K562 (cell line): ENCODE results near the gene SART1. TPM values are rescaled to one million over a fixed set of nuclear protein-coding genes. Genes with fewer than 3 reads are reported as not detected.

Experiments used
- BCL6 ChIP-seq: fragments of 250-450 bp; sonication (Bioruptor Pico); IDR thresholded peaks from 2 replicates; pipeline ENCODE4 v1.4.0; 2020
- CBFA2T2 ChIP-seq: fragments of 450-650 bp; conservative IDR thresholded peaks from 2 replicates; pipeline ENCODE4 v1.6.1; 2017; ENCODE audit warnings: mild to moderate bottlenecking
- CLOCK ChIP-seq: fragments of 250-450 bp; sonication (Bioruptor Pico); IDR thresholded peaks from 2 replicates; pipeline ENCODE4 v1.4.0; 2020; ENCODE audit warnings: mild to moderate bottlenecking, moderate library complexity, borderline replicate concordance
- COPS2 ChIP-seq: fragments of 450-650 bp; conservative IDR thresholded peaks from 2 replicates; pipeline ENCODE4 v1.6.1; 2016; ENCODE audit warnings: mild to moderate bottlenecking, moderate library complexity
- EZH2 ChIP-seq: IDR thresholded peaks from 2 replicates; pipeline ENCODE4 v1.6.1; 2012; ENCODE audit warnings: low read depth, mild to moderate bottlenecking, inconsistent platforms, low read length, borderline replicate concordance
- GABPB1 ChIP-seq: sonication (generic); formaldehyde crosslinking; IDR thresholded peaks from 2 replicates; pipeline ENCODE4 v1.8.0; 2022; ENCODE audit warnings: mild to moderate bottlenecking, missing genetic modification reagents
- ID3 ChIP-seq, 2 experiments: fragments of 250-450 bp in 1 of 2; fragments of 450-650 bp in 1 of 2; sonication (Bioruptor Pico) in 1 of 2; IDR thresholded peaks; 2 replicates each; pipeline versions ENCODE4 v1.6.1 to v1.8.0; 2016 to 2021; ENCODE audit warnings: mild to moderate bottlenecking in 2 of 2, moderate library complexity in 2 of 2, missing compliant biosample characterization in 1 of 2, missing genetic modification characterization in 1 of 2
- PHF20 ChIP-seq: fragments of 450-650 bp; IDR thresholded peaks from 2 replicates; pipeline ENCODE4 v1.6.1; 2018; ENCODE audit not compliant: partially characterized antibody
- POLR3G ChIP-seq: IDR thresholded peaks from 2 replicates; pipeline ENCODE4 v1.6.1; 2011; ENCODE audit not compliant: insufficient read length, insufficient replicate concordance; ENCODE audit errors: extremely low read depth
- RAD21 ChIP-seq, 2 experiments: fragments of 250-450 bp in 1 of 2; fragments of 450-650 bp in 1 of 2; sonication (Bioruptor Pico) in 1 of 2; formaldehyde crosslinking in 1 of 2; IDR thresholded peaks in 1 of 2; conservative IDR thresholded peaks in 1 of 2; 2 replicates each; pipeline versions ENCODE4 v1.4.0 to v1.8.0; 2020 to 2022; ENCODE audit warnings: mild to moderate bottlenecking in 2 of 2, moderate library complexity in 1 of 2
- RCOR1 ChIP-seq, 2 experiments: IDR thresholded peaks; 2 replicates each; pipeline ENCODE4 v1.6.1; 2012; ENCODE audit warnings: low read depth in 2 of 2, low read length in 2 of 2, borderline replicate concordance in 1 of 2, improper control_type of control experiment in 1 of 2
- REST ChIP-seq, 2 experiments: fragments of 450-650 bp; formaldehyde crosslinking in 1 of 2; IDR thresholded peaks; 2 replicates each; pipeline versions ENCODE4 v1.4.0 to v1.6.1; 2014 to 2020; ENCODE audit warnings: mild to moderate bottlenecking in 2 of 2, borderline replicate concordance in 1 of 2, low read depth in 1 of 2
- TCF3 ChIP-seq: sonication (generic); formaldehyde crosslinking; IDR thresholded peaks from 2 replicates; pipeline ENCODE4 v1.4.0; 2020; ENCODE audit warnings: mild to moderate bottlenecking, missing genetic modification reagents
- ZNF143 ChIP-seq: sonication (generic); formaldehyde crosslinking; IDR thresholded peaks from 2 replicates; pipeline ENCODE4 v1.9.0; 2022; ENCODE audit warnings: mild to moderate bottlenecking, missing genetic modification reagents
- ZNF766 ChIP-seq: fragments of 200-800 bp; sonication (Bioruptor generic); conservative IDR thresholded peaks from 2 replicates; pipeline ENCODE4 v1.6.1; 2016; ENCODE audit warnings: missing genetic modification characterization, missing compliant biosample characterization
- polyA plus RNA-seq, 8 experiments: library from polyadenylated mRNA; depleted of rRNA in 4 of 8; stranded (reverse) in 5 of 8; unstranded in 3 of 8; fragments of >200 nt; fragmentation: Nextera tagmentation in 2 of 8; fragmentation: Illumina TruSeq in 1 of 8; extraction: Ambion mirVana in 2 of 8; extraction: Trizol in 1 of 8; gene quantifications; 2 replicates each; pipeline versions ENCODE4 v1.2.1 to v1.2.3, GENCODE V29; 2011 to 2014; ENCODE audit warnings: inconsistent platforms in 1 of 8, missing spikeins in 1 of 8
- total RNA-seq, 7 experiments: library from RNA; depleted of rRNA in 6 of 7; stranded (reverse); fragments of >200 nt in 6 of 7; fragmentation: Illumina TruSeq in 2 of 7; extraction: Trizol in 2 of 7; gene quantifications; 2 replicates each; pipeline versions ENCODE4 v1.2.1 to v1.2.3, GENCODE V29; 2011 to 2021; ENCODE audit warnings: low replicate concordance in 1 of 7

Gene SART1
- total and polyA plus RNA-seq, 9 of the 15 experiments (the other 6 are each of a cell fraction or from before 2014, with no cell fraction given), result 4.8 to 84.1 (median 31.7) TPM

GRCh38 chr11:66012946-66013761, 51.6 kb downstream of the SART1 start (continued):
- TF ChIP-seq REST (IDR thresholded peaks at IDR 0.05; ENCODE audit: borderline replicate concordance) (peak; percentile 94), REST (CRISPR knock-in tag; IDR thresholded peaks at IDR 0.05; ENCODE audit: low read depth) (peak; percentile 90), BCL6 (no peak), EZH2 (no peak), TCF3 (CRISPR knock-in tag) (peak; percentile 26; the same call in 1 of the 2 replicates), RAD21 (CRISPR knock-in tag; conservative IDR thresholded peaks at IDR 0.05 in 1 of 2, IDR thresholded peaks at IDR 0.05 in 1 of 2) (no peak), ZNF143 (CRISPR knock-in tag) (peak; percentile 58), POLR3G (no peak), GABPB1 (CRISPR knock-in tag) (peak; percentile 58; the same call in 1 of the 2 replicates), PHF20 (no peak), ZNF766 (CRISPR knock-in tag) (no peak), CBFA2T2 (peak; percentile 41; the same call in 1 of the 2 replicates), ID3 (CRISPR knock-in tag; IDR thresholded peaks at IDR 0.05) (no peak), ID3 (tag; IDR thresholded peaks at IDR 0.05) (0 out of 2 replicates have a peak, but pooled peaks have one; percentile 16), CLOCK (CRISPR knock-in tag) (no peak), COPS2 (no peak), RCOR1 (IDR thresholded peaks at IDR 0.05; ENCODE audit: borderline replicate concordance in 1 of 2, low read depth in 2 of 2, low read length in 2 of 2) (peak in 1 of 2 experiments; percentile 13; a peak in 1 of 4 replicates)
